Epithelial cell of esophagus (primary cell): ENCODE measurements around the gene S100A14.
A peak's percentile ranks its signal among the peaks of the same experiment; 100 is the strongest.

Experiments used
- DNase-seq: peaks from one replicate; pipeline ENCODE4 v3.0.0; 2010; ENCODE audit warnings: low read depth
- H3K4me3 ChIP-seq: 2 replicates; pipeline ENCODE4 v1.5.1; 2011; ENCODE audit warnings: mild to moderate bottlenecking, low read length, control low read depth
- CTCF ChIP-seq: IDR thresholded peaks from 2 replicates; pipeline ENCODE4 v1.5.1; 2011; ENCODE audit warnings: low read depth, mild to moderate bottlenecking, low read length, control low read depth, inconsistent platforms; ENCODE audit not compliant: insufficient read depth; ENCODE audit errors: missing control alignments

The S100A14 gene

GRCh38 chr1:153607381-153607780 is 8.7 kb downstream of the S100A14 start:
- TF ChIP-seq CTCF: no peak
- DNase-seq: no peak
- H3K4me3 ChIP-seq: no peak overlapping the region

DNA sequence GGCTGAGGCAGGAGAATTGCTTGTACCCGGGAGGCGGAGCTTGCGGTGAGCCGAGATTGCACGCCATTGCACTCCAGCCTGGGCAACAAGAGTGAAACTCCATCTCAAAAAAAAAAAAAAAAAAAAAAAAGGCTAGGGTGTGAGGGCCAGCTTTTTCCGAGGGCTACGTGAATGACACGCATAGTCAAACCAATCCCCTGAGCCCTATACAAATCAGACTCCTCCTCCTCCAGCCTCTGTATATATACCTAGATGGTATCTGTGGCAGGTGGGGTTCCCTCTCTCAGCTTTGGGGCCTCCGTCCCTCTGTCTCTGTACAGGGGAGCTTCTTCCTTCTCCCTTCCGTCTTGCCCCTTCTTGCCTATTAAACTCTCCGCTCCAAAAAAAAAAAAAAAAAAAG is 9.9 kb downstream of the S100A14 start:
- no peak overlapping the region for H3K4me3 ChIP-seq
- no peak for DNase-seq
- TF ChIP-seq CTCF: no peak

- no peak overlapping the region for H3K4me3 ChIP-seq
- DNase-seq: no peak
- no peak for TF ChIP-seq CTCF
Observed at GRCh38 chr1:153602749-153603148, 13.4 kb downstream of the S100A14 start.

DNA sequence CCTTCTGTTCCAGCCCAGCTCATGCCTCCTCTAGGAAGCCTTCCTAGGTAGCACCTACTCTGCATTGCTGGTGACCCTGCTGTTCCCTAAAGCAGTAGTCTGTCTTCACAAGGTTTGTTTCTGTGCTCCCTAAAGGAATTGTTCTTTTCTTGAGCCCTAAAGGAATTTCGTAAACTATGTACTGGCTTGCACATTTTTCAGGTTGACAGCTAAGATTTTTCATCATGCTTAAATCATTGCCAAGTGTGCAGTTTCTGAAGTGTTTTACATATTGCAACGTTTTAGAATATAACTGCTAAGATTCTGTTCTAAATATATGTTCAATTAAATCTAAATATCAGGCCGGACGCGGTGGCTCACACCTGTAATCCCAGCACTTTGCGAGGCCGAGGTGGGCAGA is 16.3 kb downstream of the S100A14 start:
- H3K4me3 ChIP-seq: no peak overlapping the region
- TF ChIP-seq CTCF: no peak
- no peak for DNase-seq

DNA sequence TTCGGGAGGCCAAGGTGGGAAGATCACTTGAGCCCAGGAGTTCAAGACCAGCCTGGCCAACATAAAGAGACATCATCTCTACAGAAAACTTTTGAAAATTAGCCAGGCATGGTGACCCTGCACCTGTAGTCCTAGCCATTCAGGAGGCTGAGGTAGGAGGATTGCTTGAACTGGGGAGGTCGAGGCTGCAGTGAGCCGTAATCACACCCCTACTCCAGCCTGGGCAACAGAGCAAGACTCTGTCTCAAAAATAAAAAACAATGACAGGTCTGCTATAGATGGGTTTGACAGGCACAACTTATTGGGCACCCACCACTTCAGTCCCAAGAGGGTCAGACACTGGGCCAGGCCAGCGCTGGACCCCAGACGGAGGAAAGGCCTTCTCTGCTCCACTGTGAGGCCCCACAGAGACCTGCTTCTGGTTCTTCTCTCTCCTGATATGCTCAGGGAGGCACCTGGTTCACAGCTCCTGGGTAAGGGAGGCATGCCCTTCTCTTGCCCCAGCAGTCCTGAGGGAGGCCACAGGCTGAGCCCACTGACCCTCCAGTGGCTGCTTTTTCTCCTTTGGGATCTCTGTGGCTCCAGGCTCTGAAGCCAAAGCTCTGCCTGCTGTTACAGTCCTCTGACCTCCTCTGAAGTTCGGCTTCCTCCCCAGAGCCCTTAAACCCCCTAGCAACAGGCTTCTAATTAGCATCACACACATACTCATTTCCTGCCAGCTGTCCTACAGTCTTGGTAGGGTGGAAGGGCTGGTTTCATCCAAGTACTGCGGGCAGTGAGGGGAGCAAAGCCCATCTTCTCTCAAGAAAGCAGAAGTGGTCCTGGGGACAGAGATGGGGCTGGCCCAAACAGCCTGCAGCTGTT is 17.6 kb downstream of the S100A14 start:
- DNase-seq: no peak
- H3K4me3 ChIP-seq: no peak overlapping the region
- no peak for TF ChIP-seq CTCF

GRCh38 chr1:153597206-153597605 is 18.9 kb downstream of the S100A14 start:
- TF ChIP-seq CTCF: no peak
- no peak overlapping the region for H3K4me3 ChIP-seq
- DNase-seq: peak; percentile 62

DNA sequence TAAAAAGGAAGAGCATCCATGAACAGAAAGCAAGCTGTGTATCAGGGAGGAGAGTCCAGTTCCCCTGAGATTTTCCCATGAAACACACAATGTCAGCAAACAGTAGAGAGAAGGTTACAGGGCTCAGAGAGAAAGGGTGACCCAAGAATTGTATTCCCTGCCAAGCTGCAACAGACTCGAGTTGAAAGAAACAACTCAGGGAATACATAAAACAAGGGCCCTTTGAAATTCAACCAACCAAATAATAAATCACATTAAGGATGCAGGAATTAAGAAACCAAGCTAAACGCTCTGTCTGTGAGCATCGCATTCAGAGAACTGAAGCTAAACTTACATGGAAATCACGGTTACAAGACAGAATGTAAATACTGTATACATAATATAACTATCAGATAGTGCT is 23.4 kb downstream of the S100A14 start:
- no peak overlapping the region for H3K4me3 ChIP-seq
- DNase-seq: no peak
- no peak for TF ChIP-seq CTCF
